ENCODE measurements around the gene IL4I1.

- TF ChIP-seq, protein P1, sequence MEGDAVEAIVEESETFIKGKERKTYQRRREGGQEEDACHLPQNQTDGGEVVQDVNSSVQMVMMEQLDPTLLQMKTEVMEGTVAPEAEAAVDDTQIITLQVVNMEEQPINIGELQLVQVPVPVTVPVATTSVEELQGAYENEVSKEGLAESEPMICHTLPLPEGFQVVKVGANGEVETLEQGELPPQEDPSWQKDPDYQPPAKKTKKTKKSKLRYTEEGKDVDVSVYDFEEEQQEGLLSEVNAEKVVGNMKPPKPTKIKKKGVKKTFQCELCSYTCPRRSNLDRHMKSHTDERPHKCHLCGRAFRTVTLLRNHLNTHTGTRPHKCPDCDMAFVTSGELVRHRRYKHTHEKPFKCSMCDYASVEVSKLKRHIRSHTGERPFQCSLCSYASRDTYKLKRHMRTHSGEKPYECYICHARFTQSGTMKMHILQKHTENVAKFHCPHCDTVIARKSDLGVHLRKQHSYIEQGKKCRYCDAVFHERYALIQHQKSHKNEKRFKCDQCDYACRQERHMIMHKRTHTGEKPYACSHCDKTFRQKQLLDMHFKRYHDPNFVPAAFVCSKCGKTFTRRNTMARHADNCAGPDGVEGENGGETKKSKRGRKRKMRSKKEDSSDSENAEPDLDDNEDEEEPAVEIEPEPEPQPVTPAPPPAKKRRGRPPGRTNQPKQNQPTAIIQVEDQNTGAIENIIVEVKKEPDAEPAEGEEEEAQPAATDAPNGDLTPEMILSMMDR (IDR thresholded peaks at IDR 0.05) = no peak
- no peak for TF ChIP-seq POLR2A (IDR thresholded peaks at IDR 0.05)
- no peak for TF ChIP-seq EP300 (IDR thresholded peaks at IDR 0.05)
Measured at GRCh38 chr19:49879243-49879963, 17.3 kb downstream of the IL4I1 start.
